ENCODE measurements around the gene PIK3AP1. TPM values are rescaled to one million over a fixed set of nuclear protein-coding genes. Genes with fewer than 3 reads are reported as not detected.

PIK3AP1 gene
- total and polyA plus RNA-seq, 2 of the 8 experiments (the other 6 are each of a cell fraction or from before 2014, with no cell fraction given): 1.9 to 4.5 TPM

DNA sequence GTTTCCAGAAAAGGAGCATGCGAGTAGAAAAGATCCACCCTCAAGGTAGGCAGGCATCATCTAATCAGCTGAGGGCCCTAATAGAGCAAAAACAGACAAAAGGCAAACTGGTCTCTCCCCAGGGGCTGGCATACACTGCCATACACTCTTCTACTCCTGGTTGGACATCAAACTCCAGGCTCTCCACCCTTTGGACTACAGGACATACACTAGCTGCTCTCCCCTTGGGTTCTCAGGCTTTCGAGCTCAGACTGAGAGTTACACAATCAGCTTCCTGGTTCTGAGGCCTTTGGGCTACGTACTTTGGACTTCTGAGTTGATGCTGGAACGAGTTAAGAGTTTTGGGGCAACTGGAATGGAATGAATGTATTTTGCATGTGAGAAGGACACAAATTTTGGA, 82.6 kb downstream of the PIK3AP1 start:
- no peak for DNase-seq (ENCODE audit: low read depth in 1 of 2, low spot score in 2 of 2)
- no peak overlapping the region for H4K5ac ChIP-seq (ENCODE audit: insufficient read length, low read depth, low read length)
- H3K27me3 ChIP-seq (replicated peaks in 1 of 4; ENCODE audit: control insufficient read depth in 3 of 4, extremely low read depth in 1 of 4, insufficient read depth in 3 of 4, low read length in 3 of 4): no peaks in the 10 kb centered on the region
- no peaks in the 10 kb centered on the region for H3K36me3 ChIP-seq (ENCODE audit: control insufficient read depth in 2 of 4, insufficient read depth in 4 of 4, low read length in 3 of 4)
- no peak overlapping the region for H2BK20ac ChIP-seq (ENCODE audit: low read length)
- H3K56ac ChIP-seq (replicated peaks; ENCODE audit: insufficient read length, low read depth, low read length): no peak overlapping the region
- H4K8ac ChIP-seq (ENCODE audit: extremely low read depth, insufficient read depth, low read length): no peak overlapping the region
- POLR2A ChIA-PET (ENCODE audit: partially characterized antibody): no interaction called here
- no peaks in the 10 kb centered on the region for H3K9me3 ChIP-seq (ENCODE audit: insufficient read depth in 2 of 2, low read depth in 1 of 2, low read length in 1 of 2)
- H2AFZ ChIP-seq (ENCODE audit: low read length): no peak overlapping the region
- H3K4me2 ChIP-seq (ENCODE audit: insufficient read depth in 1 of 2, low read depth in 2 of 2, low read length in 2 of 2): no peak overlapping the region
- no peak for FAIRE-seq
- H2BK5ac ChIP-seq (ENCODE audit: low read depth, low read length): no peak overlapping the region
- H4K20me1 ChIP-seq (replicated peaks in 1 of 2; ENCODE audit: control insufficient read depth in 1 of 2, insufficient read depth in 2 of 2, low read length in 2 of 2): no peaks in the 10 kb centered on the region
- no peak overlapping the region for H3K18ac ChIP-seq (ENCODE audit: extremely low read depth, low read length)
- H3K14ac ChIP-seq (ENCODE audit: insufficient read length): no peak overlapping the region
- H2BK15ac ChIP-seq (ENCODE audit: low read length): no peak overlapping the region
- H3K79me2 ChIP-seq (ENCODE audit: control insufficient read depth in 1 of 2, insufficient read depth in 2 of 2, low read length in 2 of 2): no peaks in the 10 kb centered on the region
- no peak overlapping the region for H4K91ac ChIP-seq (replicated peaks; ENCODE audit: insufficient read length, low read length)
- no peaks in the 10 kb centered on the region; the same call in 1 of the 2 replicates for H3K23me2 ChIP-seq (ENCODE audit: low read depth, low read length)
- no peak overlapping the region for H3K23ac ChIP-seq (ENCODE audit: insufficient read length)
- no peaks in the 10 kb centered on the region for H3K79me1 ChIP-seq (ENCODE audit: low read depth, low read length)
- WGBS, 2 experiments (ENCODE audit: extremely low coverage in 1 of 2, insufficient coverage in 1 of 2, insufficient read length in 1 of 2, insufficient replicate concordance in 2 of 2, low coverage in 1 of 2, low lambda C conversion rate in 2 of 2, missing lambda C conversion rate in 1 of 2): 85% methylated on average over 4 of the region's 4 CpGs; no CpG with 5 or more reads in 1 of the 2 experiments
- H3K9ac ChIP-seq (replicated peaks in 1 of 4; ENCODE audit: extremely low read depth in 1 of 4, low read depth in 3 of 4, low read length in 3 of 4): no peak overlapping the region
- CTCF ChIA-PET (ENCODE audit: partially characterized antibody): interaction anchor here (0.7 to 6.2 kb wide), 8 partner anchors 11 to 376 kb away, joined by 3 to 57 read pairs (median 5); no protein-coding TSS in a partner anchor
- H3K4me1 ChIP-seq (replicated peaks in 1 of 4; ENCODE audit: control insufficient read depth in 3 of 4, insufficient read depth in 4 of 4, low read length in 3 of 4): no peaks in the 10 kb centered on the region
- H3K4me3 ChIP-seq (ENCODE audit: extremely low read depth in 1 of 4, insufficient read depth in 2 of 4, low read depth in 3 of 4, low read length in 4 of 4): no peak overlapping the region
- no peak overlapping the region for H2BK12ac ChIP-seq (ENCODE audit: low read depth, low read length)
- H3K4ac ChIP-seq (replicated peaks; ENCODE audit: insufficient read length, low read depth, low read length): no peak overlapping the region
- H3K27ac ChIP-seq (ENCODE audit: low read depth, low read length): no peak overlapping the region
- no peak overlapping the region for H2AK5ac ChIP-seq (ENCODE audit: low read depth, low read length)
- H2BK120ac ChIP-seq (replicated peaks; ENCODE audit: low read depth, low read length): no peak overlapping the region
- TF ChIP-seq GTF2F1 (IDR thresholded peaks at IDR 0.05; ENCODE audit: borderline replicate concordance, low read depth, low read length): no peak
- no peak for TF ChIP-seq JUN (IDR thresholded peaks at IDR 0.05; ENCODE audit: low read depth, low read length)
- no peak for TF ChIP-seq RFX5 (IDR thresholded peaks at IDR 0.05; ENCODE audit: borderline replicate concordance, low read depth, low read length)
- TF ChIP-seq EZH2 (IDR thresholded peaks at IDR 0.05; ENCODE audit: low read depth, low read length, severe bottlenecking): no peak
- TF ChIP-seq, protein P1, sequence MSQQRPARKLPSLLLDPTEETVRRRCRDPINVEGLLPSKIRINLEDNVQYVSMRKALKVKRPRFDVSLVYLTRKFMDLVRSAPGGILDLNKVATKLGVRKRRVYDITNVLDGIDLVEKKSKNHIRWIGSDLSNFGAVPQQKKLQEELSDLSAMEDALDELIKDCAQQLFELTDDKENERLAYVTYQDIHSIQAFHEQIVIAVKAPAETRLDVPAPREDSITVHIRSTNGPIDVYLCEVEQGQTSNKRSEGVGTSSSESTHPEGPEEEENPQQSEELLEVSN (IDR thresholded peaks at IDR 0.05): no peak
- TF ChIP-seq GABPA (IDR thresholded peaks at IDR 0.05; ENCODE audit: borderline replicate concordance, insufficient read depth, low read length): no peak
- TF ChIP-seq YY1 (IDR thresholded peaks at IDR 0.05; ENCODE audit: low read depth, low read length): no peak
- TF ChIP-seq RXRA (IDR thresholded peaks at IDR 0.05; ENCODE audit: insufficient read depth, low read depth, low read length): no peak
- no peak for TF ChIP-seq SIN3A (conservative IDR thresholded peaks at IDR 0.05 in 1 of 2, IDR thresholded peaks at IDR 0.05 in 1 of 2; ENCODE audit: low read depth in 1 of 2, low read length in 2 of 2)
- no peak for TF ChIP-seq SP4 (IDR thresholded peaks at IDR 0.05; ENCODE audit: low read length)
- no peak for TF ChIP-seq TBP (IDR thresholded peaks at IDR 0.05; ENCODE audit: low read depth, low read length)
- no peak for TF ChIP-seq TEAD4 (IDR thresholded peaks at IDR 0.05; ENCODE audit: low read depth, low read length)
- TF ChIP-seq, protein P2, sequence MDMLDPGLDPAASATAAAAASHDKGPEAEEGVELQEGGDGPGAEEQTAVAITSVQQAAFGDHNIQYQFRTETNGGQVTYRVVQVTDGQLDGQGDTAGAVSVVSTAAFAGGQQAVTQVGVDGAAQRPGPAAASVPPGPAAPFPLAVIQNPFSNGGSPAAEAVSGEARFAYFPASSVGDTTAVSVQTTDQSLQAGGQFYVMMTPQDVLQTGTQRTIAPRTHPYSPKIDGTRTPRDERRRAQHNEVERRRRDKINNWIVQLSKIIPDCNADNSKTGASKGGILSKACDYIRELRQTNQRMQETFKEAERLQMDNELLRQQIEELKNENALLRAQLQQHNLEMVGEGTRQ (IDR thresholded peaks at IDR 0.05; ENCODE audit: low read length): no peak

Measured in H1 (cell line).